Measurements from ENCODE around the gene GRHL1. TPM values are rescaled to one million over a fixed set of nuclear protein-coding genes. Genes with fewer than 3 reads are reported as not detected.

Gene GRHL1
- total RNA-seq, 2 donors from 2014 or later: 1.3 to 3.2 TPM

GRCh38 chr2:9945596-9945995 lies 5.9 kb upstream of the GRHL1 start:
- Histone ChIP-seq H3K4me1 (no peaks in the 10 kb centered on the region), H3K27ac (no peak overlapping the region), H3K36me3 (no peaks in the 10 kb centered on the region), H3K4me3 (no peak overlapping the region), H3K9me3 (no peaks in the 10 kb centered on the region), H3K27me3 (no peaks in the 10 kb centered on the region)
- no peak for TF ChIP-seq CTCF (IDR thresholded peaks at IDR 0.05)
- no peak for DNase-seq (ENCODE audit: low spot score)

- Histone ChIP-seq H3K27me3 (no peaks in the 10 kb centered on the region), H3K4me3 (no peak overlapping the region), H3K27ac (no peak overlapping the region), H3K36me3 (no peaks in the 10 kb centered on the region), H3K9me3 (no peaks in the 10 kb centered on the region), H3K4me1 (no peaks in the 10 kb centered on the region)
- no peak for DNase-seq (ENCODE audit: low spot score)
- TF ChIP-seq CTCF (IDR thresholded peaks at IDR 0.05): no peak
Measured at GRCh38 chr2:9946076-9946475, 5.4 kb upstream of the GRHL1 start.

- H3K4me1 ChIP-seq: no peaks in the 10 kb centered on the region
- H3K9me3 ChIP-seq: no peaks in the 10 kb centered on the region
- H3K27ac ChIP-seq: no peak overlapping the region
- no peaks in the 10 kb centered on the region for H3K27me3 ChIP-seq
- TF ChIP-seq CTCF (IDR thresholded peaks at IDR 0.05): no peak
- no peak overlapping the region for H3K4me3 ChIP-seq
- no peak for DNase-seq (ENCODE audit: low spot score)
- no peaks in the 10 kb centered on the region for H3K36me3 ChIP-seq
Measured at GRCh38 chr2:9946818-9947217, 4.7 kb upstream of the GRHL1 start.

- Histone ChIP-seq H3K36me3 (no peaks in the 10 kb centered on the region), H3K4me3 (no peak overlapping the region), H3K4me1 (peaks cover 0 to 9% of the 10 kb centered on the region in 2 donors), H3K27me3 (no peaks in the 10 kb centered on the region), H3K27ac (no peak overlapping the region), H3K9me3 (no peaks in the 10 kb centered on the region)
- DNase-seq (ENCODE audit: low spot score): no peak
- TF ChIP-seq CTCF (IDR thresholded peaks at IDR 0.05): no peak
Measured at GRCh38 chr2:9948721-9949120, 2.8 kb upstream of the GRHL1 start.

GRCh38 chr2:9949239-9949991 lies 2.1 kb upstream of the GRHL1 start:
- DNase-seq (ENCODE audit: low spot score): no peak
- H3K27ac ChIP-seq: no peak overlapping the region
- no peak for TF ChIP-seq CTCF (IDR thresholded peaks at IDR 0.05)
- H3K9me3 ChIP-seq: no peaks in the 10 kb centered on the region
- no peaks in the 10 kb centered on the region for H3K27me3 ChIP-seq
- peaks cover 0 to 9% of the 10 kb centered on the region in 2 donors for H3K4me1 ChIP-seq
- no peaks in the 10 kb centered on the region for H3K36me3 ChIP-seq
- H3K4me3 ChIP-seq: no peak overlapping the region
